ENCODE data around the gene ABCD2. TPM values are rescaled to one million over a fixed set of nuclear protein-coding genes. Genes with fewer than 3 reads are reported as not detected.
"Not testable (repeated sequence)": the region's sequence is repeated elsewhere in the genome, so short reads cannot be mapped to it uniquely, and the experiment has no call there.

Gene ABCD2
- total RNA-seq, 4 donors from 2014 or later = 0.07 to 0.20 (median 0.10) TPM; not detected in 1

DNA sequence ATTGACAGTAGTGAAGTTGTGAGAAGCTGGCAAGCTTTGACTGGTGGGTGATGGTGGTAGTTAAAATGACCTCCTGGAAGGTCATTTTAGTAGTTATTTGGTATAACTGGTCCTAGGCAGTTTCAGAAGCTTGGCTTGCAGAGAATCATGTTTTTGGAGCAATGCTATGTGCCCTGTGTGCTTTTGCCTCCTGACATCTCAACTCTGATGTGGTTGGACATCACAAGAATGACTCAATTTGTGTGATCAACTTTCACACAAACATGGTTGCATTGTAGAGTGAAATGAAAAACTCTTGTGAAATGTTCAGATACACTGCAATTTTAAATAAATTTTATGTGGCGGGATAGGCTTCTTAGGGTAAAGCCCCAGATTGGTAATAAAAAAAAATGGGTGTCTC lies 8.3 kb upstream of the ABCD2 start:
- H3K4me3 ChIP-seq = no peak overlapping the region
- no peak for DNase-seq
- intact Hi-C loops (cut with DNase I; ENCODE audit: low total_unique reads) = no loop called here
- ATAC-seq = no peak
- H3K27me3 ChIP-seq = no peaks in the 10 kb centered on the region
- no peaks in the 10 kb centered on the region for H3K9me3 ChIP-seq
- no peak overlapping the region for H3K27ac ChIP-seq
- H3K4me1 ChIP-seq = no peaks in the 10 kb centered on the region
- no peak for TF ChIP-seq POLR2A (IDR thresholded peaks at IDR 0.05)
- TF ChIP-seq, protein P1, sequence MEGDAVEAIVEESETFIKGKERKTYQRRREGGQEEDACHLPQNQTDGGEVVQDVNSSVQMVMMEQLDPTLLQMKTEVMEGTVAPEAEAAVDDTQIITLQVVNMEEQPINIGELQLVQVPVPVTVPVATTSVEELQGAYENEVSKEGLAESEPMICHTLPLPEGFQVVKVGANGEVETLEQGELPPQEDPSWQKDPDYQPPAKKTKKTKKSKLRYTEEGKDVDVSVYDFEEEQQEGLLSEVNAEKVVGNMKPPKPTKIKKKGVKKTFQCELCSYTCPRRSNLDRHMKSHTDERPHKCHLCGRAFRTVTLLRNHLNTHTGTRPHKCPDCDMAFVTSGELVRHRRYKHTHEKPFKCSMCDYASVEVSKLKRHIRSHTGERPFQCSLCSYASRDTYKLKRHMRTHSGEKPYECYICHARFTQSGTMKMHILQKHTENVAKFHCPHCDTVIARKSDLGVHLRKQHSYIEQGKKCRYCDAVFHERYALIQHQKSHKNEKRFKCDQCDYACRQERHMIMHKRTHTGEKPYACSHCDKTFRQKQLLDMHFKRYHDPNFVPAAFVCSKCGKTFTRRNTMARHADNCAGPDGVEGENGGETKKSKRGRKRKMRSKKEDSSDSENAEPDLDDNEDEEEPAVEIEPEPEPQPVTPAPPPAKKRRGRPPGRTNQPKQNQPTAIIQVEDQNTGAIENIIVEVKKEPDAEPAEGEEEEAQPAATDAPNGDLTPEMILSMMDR (IDR thresholded peaks at IDR 0.05 in 4 of 5, conservative IDR thresholded peaks at IDR 0.05 in 1 of 5) = no peak
- H3K36me3 ChIP-seq = no peaks in the 10 kb centered on the region
- in situ Hi-C loops (cut with MboI; ENCODE audit: low sequenced_read_pairs in 4 of 4) = loop anchor here in 1 of 4 donors (25.0 kb wide), 1 partner anchor 109 kb away; no protein-coding TSS in a partner anchor

DNA sequence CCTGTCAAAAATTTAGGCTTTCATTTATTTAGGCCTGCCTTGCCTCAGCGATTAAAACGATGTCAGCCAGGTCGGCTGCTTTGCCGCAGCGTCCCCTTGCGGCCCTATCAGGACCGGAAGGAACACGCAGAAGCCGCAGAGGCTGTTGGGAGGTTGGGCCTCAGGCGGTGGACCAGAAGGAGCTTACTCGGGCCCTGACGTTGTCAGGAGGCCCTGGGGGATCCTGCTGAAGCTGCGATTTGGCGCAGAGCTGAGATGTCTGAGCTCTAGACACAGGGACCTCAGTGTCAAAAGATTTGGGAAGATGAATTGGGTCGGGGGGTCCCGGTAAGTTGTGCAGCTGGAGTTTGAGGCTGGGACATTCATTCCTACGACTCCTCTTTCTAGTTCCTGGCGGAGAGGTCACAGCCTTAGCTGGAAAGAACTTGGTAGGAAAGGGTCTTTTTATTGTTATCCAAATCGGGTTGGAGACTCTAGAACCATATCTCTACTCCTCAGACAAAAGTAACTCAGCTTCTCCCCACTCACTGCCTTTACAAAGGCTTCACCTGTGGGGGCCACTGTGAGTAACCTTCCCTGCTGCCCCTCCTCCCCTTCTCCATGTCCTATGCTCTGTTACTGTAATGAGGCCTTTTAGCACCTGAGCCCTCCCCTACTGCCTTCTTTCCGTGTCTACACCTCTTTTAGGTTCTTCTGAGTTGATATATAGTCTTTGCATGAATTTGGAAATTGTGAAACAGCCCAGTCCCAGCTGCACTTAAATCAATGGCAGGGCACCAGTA lies 6.6 kb upstream of the ABCD2 start:
- in situ Hi-C loops (cut with MboI; ENCODE audit: low sequenced_read_pairs in 4 of 4) = loop anchor here in 1 of 4 donors (25.0 kb wide), 1 partner anchor 111 kb away; no protein-coding TSS in a partner anchor
- DNase-seq = no peak
- intact Hi-C loops (cut with DNase I; ENCODE audit: low total_unique reads) = no loop called here

DNA sequence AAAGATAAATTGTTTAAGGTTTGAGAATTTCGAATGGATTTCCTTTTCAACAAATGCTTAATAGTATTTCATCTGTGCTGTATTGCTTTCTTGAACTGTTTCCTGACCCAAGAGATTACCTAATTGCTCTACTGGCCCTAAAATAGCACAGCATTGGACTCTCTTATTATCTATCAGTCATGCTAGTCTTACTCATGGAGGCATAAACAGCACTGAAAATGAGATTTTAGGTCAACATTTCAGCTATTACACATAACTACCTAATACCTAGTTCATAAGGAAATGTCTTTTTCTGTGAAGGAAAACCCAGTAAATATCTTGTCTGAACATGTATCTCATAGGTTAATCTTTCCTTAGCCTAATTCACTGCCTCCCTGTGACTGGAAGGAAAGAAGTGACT lies 4.3 kb upstream of the ABCD2 start:
- intact Hi-C loops (cut with DNase I; ENCODE audit: low total_unique reads) = no loop called here
- H3K27ac ChIP-seq = no peak overlapping the region
- ATAC-seq (no peak), DNase-seq (no peak)
- H3K4me3 ChIP-seq = no peak overlapping the region
- no peaks in the 10 kb centered on the region for H3K9me3 ChIP-seq
- in situ Hi-C loops (cut with MboI; ENCODE audit: low sequenced_read_pairs in 4 of 4) = no loop called here
- no peaks in the 10 kb centered on the region for H3K36me3 ChIP-seq
- H3K4me1 ChIP-seq = peaks cover 8 to 10% of the 10 kb centered on the region in 2 donors
- TF ChIP-seq, protein P1 (IDR thresholded peaks at IDR 0.05 in 4 of 5, conservative IDR thresholded peaks at IDR 0.05 in 1 of 5) = no peak
- no peak for TF ChIP-seq POLR2A (IDR thresholded peaks at IDR 0.05)
- H3K27me3 ChIP-seq = no peaks in the 10 kb centered on the region

More for the DNA sequence above, 6.6 kb upstream of the ABCD2 start:
- Histone ChIP-seq H3K27me3 (no peaks in the 10 kb centered on the region), H3K9me3 (no peaks in the 10 kb centered on the region), H3K4me3 (no peak overlapping the region), H3K27ac (no peak overlapping the region), H3K4me1 (no peaks in the 10 kb centered on the region), H3K36me3 (no peaks in the 10 kb centered on the region)
- TF ChIP-seq POLR2A (IDR thresholded peaks at IDR 0.05) = no peak
- TF ChIP-seq, protein P1 (IDR thresholded peaks at IDR 0.05 in 4 of 5, conservative IDR thresholded peaks at IDR 0.05 in 1 of 5) = no peak
- no peak for ATAC-seq

DNA sequence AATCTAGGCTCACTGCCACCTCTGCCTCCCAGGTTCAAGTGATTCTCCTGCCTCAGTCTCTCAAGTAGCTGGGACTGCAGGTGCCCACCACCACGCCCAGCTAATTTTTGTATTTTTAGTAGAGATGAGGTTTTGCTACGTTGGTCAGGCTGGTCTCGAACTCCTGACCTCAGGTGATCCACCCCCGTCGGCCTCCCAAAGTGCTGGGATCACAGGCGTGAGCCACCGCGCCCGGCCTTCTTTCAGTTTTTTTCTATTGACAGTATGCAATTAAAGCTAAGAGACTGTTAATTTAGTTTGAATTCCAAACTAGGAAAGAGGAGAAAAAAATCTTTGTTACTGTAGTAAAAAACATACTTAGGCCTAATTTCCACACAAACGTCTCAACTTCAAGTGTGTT lies 3.6 kb upstream of the ABCD2 start:
- H3K27ac ChIP-seq; H3K36me3 ChIP-seq; H3K9me3 ChIP-seq; in situ Hi-C loops (cut with MboI; ENCODE audit: low sequenced_read_pairs in 4 of 4); DNase-seq; H3K4me3 ChIP-seq; intact Hi-C loops (cut with DNase I; ENCODE audit: low total_unique reads); H3K27me3 ChIP-seq; ATAC-seq: not testable (repeated sequence)
- H3K4me1 ChIP-seq = peaks cover 10 to 15% of the 10 kb centered on the region in 2 donors

DNA sequence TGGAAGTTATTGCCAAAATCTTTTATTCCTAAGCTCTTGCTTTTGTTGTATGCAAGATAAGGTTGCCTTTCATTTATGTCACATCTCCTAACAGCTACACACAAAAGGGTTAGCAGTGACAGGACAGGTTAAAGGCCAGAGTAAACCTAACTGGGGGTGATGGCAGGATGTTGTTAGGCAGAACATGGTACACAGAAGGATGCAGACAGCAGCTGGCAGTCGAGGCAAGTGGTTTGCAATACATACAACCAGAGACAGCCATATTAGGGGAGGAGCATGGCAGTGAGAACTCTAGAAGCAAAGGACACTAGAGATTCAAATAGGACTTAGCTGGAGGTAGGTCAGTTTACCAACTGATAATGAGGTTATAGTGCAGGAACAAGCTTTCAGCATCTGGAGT lies 2.7 kb upstream of the ABCD2 start:
- intact Hi-C loops (cut with DNase I; ENCODE audit: low total_unique reads) (no loop called here), in situ Hi-C loops (cut with MboI; ENCODE audit: low sequenced_read_pairs in 4 of 4) (no loop called here)
- no peak for TF ChIP-seq POLR2A (IDR thresholded peaks at IDR 0.05)
- TF ChIP-seq, protein P1 (IDR thresholded peaks at IDR 0.05 in 4 of 5, conservative IDR thresholded peaks at IDR 0.05 in 1 of 5) = no peak
- H3K27ac ChIP-seq = no peak overlapping the region
- H3K4me3 ChIP-seq = no peak overlapping the region
- H3K36me3 ChIP-seq = no peaks in the 10 kb centered on the region
- no peak for DNase-seq
- no peaks in the 10 kb centered on the region for H3K9me3 ChIP-seq
- H3K4me1 ChIP-seq = peaks cover 10 to 16% of the 10 kb centered on the region in 2 donors
- ATAC-seq = no peak
- H3K27me3 ChIP-seq = no peaks in the 10 kb centered on the region
